Activated CD4-positive, alpha-beta T cell treated with anti-CD3 and anti-CD28 coated beads, Interleukin-2, Interleukin-6, amounts not matched to agents 100 ng/mL and 50 ng/mL, durations not matched to agents 16 hours and 8 hours (primary cell): ENCODE data around the gene JSRP1.
A peak's percentile ranks its signal among the peaks of the same experiment; 100 is the strongest.
"Not testable (repeated sequence)": the region's sequence is repeated elsewhere in the genome, so short reads cannot be mapped to it uniquely, and the experiment has no call there.

Experiments
- DNase-seq: peaks from one replicate; pipeline ENCODE4 v3.0.0-alpha.2; 2020

JSRP1 gene

DNA sequence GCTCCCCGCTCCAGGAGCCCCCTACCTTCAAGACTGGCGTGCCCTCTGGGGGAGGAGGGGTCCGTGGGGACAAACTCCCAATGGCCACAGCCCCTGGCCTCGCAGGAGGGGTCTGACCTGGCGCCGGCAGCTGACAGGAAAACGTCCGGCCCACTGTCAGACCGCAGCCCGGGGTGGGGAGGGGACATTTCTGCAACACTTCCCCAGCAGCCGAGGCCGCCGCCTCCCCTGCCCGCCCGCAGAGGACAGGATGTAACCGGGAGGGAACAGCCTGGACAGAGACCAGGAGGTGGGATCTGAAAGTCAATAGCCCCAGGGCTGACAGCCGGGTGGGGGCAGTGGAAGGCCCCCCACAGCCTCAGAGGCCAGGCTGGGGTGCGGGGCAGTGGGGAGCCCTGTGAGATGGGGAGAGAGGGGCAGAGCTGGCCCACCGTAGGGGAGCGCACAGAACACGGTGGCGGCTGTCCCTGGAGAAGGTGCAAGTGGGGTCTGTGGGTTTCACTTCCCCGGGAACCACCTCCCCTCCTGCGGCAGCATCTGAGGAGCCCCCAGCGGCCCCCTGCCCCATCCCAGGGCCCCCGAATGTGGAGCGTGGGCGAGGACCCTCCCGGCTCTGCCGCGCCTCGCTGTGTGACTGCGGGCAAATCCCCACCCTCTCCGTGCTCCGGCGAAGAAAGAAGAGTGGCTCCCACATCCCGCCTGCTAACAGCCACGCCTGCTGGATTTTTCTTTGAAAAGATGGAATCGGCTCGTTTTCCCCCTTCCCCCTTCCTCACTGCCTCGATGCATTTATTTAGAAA, 26.0 kb upstream of the JSRP1 start, which contains the start of gene PEAK3:
Gene PEAK3, minus strand, starts transcription at position 114 of the 800 bp plus-strand sequence. CDS start 1,244 bp downstream, outside the sequence.
- peak; percentile 28 for DNase-seq

- DNase-seq: not testable (repeated sequence)
Observed at GRCh38 chr19:2281265-2282061, 25.2 kb upstream of the JSRP1 start.

- DNase-seq: no peak
Observed at GRCh38 chr19:2280633-2281264, 24.5 kb upstream of the JSRP1 start.

GRCh38 chr19:2278459-2279158, 22.4 kb upstream of the JSRP1 start:
- no peak for DNase-seq

DNA sequence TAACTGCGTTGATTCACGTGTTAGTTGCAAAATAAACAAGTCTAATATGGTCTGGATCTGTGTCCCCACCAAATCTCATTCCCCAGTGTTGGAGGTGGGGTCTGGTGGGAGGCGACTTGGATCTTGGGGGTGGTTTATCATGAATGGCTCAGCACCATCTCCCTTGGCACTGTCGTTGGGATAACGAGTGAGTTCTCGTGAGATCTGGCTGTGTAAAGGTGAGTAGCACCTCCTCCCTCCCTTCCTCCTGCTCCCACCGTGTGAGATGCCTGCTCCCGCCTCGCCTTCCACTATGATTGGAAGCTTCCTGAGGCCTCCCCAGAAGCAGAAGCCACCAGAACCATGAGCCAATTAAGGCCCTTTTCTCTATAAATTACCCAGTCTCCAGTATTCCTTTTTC, 20.9 kb upstream of the JSRP1 start:
- DNase-seq: no peak

- DNase-seq: no peak
Observed at GRCh38 chr19:2276429-2276986, 20.3 kb upstream of the JSRP1 start.

- DNase-seq: no peak
Observed at GRCh38 chr19:2275588-2276428, 19.6 kb upstream of the JSRP1 start.

GRCh38 chr19:2274931-2275535, 18.8 kb upstream of the JSRP1 start:
- DNase-seq: peak; percentile 44

- no peak for DNase-seq
Observed at GRCh38 chr19:2274185-2274711, 18.0 kb upstream of the JSRP1 start.

- peak; percentile 88 for DNase-seq
Observed at GRCh38 chr19:2273356-2274184, 17.4 kb upstream of the JSRP1 start.

DNA sequence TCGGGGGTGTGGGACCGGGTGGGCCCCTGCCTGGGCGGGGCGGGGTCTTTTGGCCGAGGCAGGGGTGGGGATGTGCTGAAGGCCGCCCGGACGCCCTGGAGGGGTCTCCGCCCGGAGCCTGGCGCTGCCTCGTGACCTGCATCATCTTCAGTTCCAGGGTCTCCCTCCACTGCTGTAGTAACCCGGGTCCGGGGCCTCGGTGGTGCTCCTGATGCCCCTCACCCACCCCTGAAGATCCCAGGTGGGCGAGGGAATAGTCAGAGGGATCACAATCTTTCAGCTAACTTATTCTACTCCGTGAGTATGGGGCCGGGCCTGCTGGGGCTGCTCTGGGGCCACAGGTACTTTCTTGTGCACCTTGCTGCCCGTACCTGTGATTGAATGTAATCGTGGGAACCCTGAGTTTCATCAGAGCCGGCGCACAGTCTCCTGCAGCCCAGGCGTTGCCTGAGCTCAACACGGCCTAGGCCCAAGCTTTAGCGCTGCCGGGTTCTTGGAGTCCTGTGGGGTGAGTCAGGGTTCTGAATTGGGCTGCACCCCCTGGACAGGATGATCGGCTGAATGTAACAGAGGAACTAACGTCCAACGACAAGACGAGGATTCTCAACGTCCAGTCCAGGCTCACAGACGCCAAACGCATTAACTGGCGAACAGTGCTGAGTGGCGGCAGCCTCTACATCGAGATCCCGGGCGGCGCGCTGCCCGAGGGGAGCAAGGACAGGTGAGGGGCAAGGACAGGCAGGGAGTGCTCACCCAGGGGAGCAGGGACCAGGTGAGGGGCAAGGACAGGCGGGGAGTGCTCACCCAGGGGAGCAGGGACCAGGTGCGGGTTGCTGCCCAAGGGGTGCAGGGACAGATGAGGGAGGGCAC, 15.3 kb upstream of the JSRP1 start:
- DNase-seq: no peak

DNA sequence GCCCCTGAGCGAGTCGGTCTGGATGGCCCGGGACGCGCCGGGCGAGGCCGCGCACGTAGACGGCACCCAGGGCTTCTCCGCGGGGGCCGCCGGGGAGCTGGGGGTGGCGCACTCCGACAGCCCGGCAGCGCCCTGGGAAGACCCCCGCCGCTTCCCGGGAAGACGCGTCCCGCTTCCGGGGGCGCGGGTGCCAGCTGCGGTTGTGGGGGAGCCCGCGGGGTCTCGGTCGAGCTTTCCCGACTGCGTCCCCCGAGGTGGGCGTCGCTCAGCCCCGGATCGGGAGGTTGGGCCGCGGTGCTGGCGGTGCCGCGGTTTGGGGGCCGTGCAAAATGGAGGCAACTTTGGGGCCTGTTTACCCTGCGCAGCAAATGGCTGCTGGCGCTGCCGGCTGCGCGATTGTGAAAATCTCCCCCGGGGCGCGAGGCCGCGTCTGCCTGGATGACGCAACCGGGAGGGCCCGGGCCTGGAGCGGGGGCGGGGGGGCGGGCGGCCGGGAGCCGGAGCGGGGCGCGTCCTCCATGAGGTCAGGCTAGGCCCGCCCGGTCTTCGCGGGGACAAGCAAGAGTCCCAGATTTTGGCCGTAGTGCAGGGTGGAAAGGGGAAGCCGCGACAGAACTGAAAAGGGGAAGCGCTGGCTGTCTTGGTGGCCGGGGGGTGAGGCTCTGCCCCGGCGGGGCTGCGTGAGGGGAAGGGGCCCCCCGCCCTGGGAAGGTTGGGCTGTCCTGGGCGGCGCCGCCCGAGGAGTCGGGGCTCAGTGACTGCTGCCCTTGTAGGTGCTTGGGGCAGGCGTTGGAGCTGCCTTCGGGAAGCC, 14.4 kb upstream of the JSRP1 start:
- DNase-seq: peak; percentile 79

DNA sequence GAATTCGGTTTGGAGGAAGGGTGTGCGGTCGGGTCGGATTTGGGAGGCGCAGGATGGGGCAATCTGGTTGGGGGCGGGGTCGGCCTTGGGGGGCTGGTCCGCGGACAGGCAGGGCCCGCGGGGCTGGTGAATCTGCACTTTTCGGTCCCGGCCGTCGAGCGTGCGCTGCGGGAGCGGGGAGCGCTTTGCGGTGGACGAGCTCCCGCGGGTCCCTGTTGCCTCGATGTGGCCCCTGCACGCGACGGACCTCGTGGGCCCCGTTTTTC, 13.9 kb upstream of the JSRP1 start:
- DNase-seq: peak; percentile 51

DNA sequence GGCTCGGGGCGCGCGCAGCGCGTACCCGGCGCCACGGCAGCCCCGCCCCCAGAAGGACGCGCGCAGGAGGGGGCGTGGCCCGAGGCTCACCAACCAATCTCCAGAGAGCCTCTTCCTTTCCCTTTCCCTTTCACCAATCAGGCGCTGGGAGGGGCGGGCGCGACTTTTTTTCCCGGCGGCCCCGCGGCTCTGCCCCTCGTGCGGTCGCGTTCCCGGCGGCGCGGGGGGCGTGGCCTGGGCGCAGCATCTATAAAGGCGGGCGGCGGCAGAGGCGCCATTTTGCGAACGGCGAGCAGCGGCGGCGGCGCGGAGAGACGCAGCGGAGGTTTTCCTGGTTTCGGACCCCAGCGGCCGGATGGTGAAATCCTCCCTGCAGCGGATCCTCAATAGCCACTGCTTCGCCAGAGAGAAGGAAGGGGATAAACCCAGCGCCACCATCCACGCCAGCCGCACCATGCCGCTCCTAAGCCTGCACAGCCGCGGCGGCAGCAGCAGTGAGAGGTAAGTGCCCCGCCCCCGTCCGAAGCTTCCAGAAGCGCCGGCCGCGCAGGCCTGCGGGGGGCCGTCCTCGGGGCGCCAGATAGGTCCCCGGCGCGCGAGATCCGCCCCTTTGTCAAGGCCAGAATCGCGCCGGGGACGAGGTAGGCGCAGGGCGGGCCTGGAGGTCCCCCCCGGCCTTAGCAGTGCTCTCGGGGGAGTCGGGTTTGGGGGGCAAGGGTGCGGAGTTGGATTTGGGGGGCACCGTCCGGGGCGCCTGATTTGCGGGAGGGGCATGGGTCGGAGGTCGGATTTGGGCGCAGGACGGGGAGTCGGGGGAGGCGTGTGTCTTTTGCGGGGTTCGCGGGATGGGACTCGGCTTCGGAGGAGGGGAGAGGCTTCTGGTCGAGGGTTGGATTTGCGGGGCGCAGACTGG, 13.3 kb upstream of the JSRP1 start:
- DNase-seq: peak; percentile 99

GRCh38 chr19:2268861-2269243, 12.6 kb upstream of the JSRP1 start:
- DNase-seq: no peak

- no peak for DNase-seq
Observed at GRCh38 chr19:2268480-2268830, 12.2 kb upstream of the JSRP1 start.
